Measurements from ENCODE around the gene MAN1C1. TPM values are rescaled to one million over a fixed set of nuclear protein-coding genes. Genes with fewer than 3 reads are reported as not detected.
A peak's percentile ranks its signal among the peaks of the same experiment; 100 is the strongest.

The MAN1C1 gene
- total RNA-seq, 2 experiments from 2014 or later, result 3.7 to 4.4 TPM

- Mint-ChIP-seq H3K4me1 (ENCODE audit: low read depth) (peaks cover 77% of the 10 kb centered on the region), H3K36me3 (ENCODE audit: low read depth) (peaks cover 4% of the 10 kb centered on the region), H3K4me3 (no peak overlapping the region), H3K27ac (peak overlapping the region; percentile 57), H3K9me3 (no peaks in the 10 kb centered on the region), H3K27me3 (no peaks in the 10 kb centered on the region)
- POLR2A ChIA-PET, result no interaction called here
- no peak for TF ChIP-seq CTCF (IDR thresholded peaks at IDR 0.05)
- no peak for DNase-seq
- intact Hi-C loops (cut with micrococcal nuclease), result loop anchor here (10.0 kb wide), 1 partner anchor 565 kb away; no protein-coding TSS in a partner anchor
- no peak for ATAC-seq
- CTCF ChIA-PET, result interaction anchor here (1.0 to 1.6 kb wide), 5 partner anchors 10 to 138 kb away, joined by 3 to 6 read pairs (median 4); no protein-coding TSS in a partner anchor
Measured at GRCh38 chr1:25569597-25570396, 46.8 kb upstream of the MAN1C1 start.

GRCh38 chr1:25570798-25571521, 45.6 kb upstream of the MAN1C1 start:
- H3K27me3 Mint-ChIP-seq, result no peaks in the 10 kb centered on the region
- no peak for ATAC-seq
- peaks cover 66% of the 10 kb centered on the region for H3K4me1 Mint-ChIP-seq (ENCODE audit: low read depth)
- ChIA-PET POLR2A (interaction anchor here (0.5 kb wide), 1 partner anchor 14 kb away, joined by 3 read pairs; no protein-coding TSS in a partner anchor), CTCF (interaction anchor here (0.6 to 3.3 kb wide), 7 partner anchors 21 to 69 kb away, joined by 3 to 21 read pairs (median 6); no protein-coding TSS in a partner anchor)
- no peak overlapping the region for H3K4me3 Mint-ChIP-seq
- intact Hi-C loops (cut with micrococcal nuclease), result no loop called here
- no peak overlapping the region for H3K27ac Mint-ChIP-seq
- H3K36me3 Mint-ChIP-seq (ENCODE audit: low read depth), result peaks cover under 1% of the 10 kb centered on the region
- DNase-seq, result no peak
- no peaks in the 10 kb centered on the region for H3K9me3 Mint-ChIP-seq
- no peak for TF ChIP-seq CTCF (IDR thresholded peaks at IDR 0.05)

GRCh38 chr1:25571522-25571970, 45.0 kb upstream of the MAN1C1 start:
- Mint-ChIP-seq H3K27me3 (no peaks in the 10 kb centered on the region), H3K4me1 (ENCODE audit: low read depth) (peaks cover 60% of the 10 kb centered on the region), H3K27ac (no peak overlapping the region), H3K4me3 (no peak overlapping the region), H3K36me3 (ENCODE audit: low read depth) (no peaks in the 10 kb centered on the region), H3K9me3 (no peaks in the 10 kb centered on the region)
- CTCF ChIA-PET, result interaction anchor here (0.6 to 3.3 kb wide), 14 partner anchors 10 to 239 kb away, joined by 3 to 23 read pairs (median 6); no protein-coding TSS in a partner anchor
- DNase-seq (no peak), ATAC-seq (no peak)
- intact Hi-C loops (cut with micrococcal nuclease), result no loop called here
- TF ChIP-seq CTCF (IDR thresholded peaks at IDR 0.05), result no peak
- POLR2A ChIA-PET, result interaction anchor here (0.8 to 1.7 kb wide), 5 partner anchors 8 to 216 kb away, joined by 3 to 5 read pairs (median 4); partner anchors contain the start of gene LDLRAP1

GRCh38 chr1:25572107-25572506, 44.5 kb upstream of the MAN1C1 start:
- no peak for ATAC-seq

More at GRCh38 chr1:25572107-25572506, 44.5 kb upstream of the MAN1C1 start:
- no peak for DNase-seq
- no peak overlapping the region for H3K27ac Mint-ChIP-seq
- no peaks in the 10 kb centered on the region for H3K27me3 Mint-ChIP-seq
- no peaks in the 10 kb centered on the region for H3K9me3 Mint-ChIP-seq
- CTCF ChIA-PET, result interaction anchor here (0.6 to 3.3 kb wide), 39 partner anchors 9 to 261 kb away, joined by 3 to 23 read pairs (median 5); partner anchors contain the start of gene LDLRAP1
- no peak for TF ChIP-seq CTCF (IDR thresholded peaks at IDR 0.05)
- intact Hi-C loops (cut with micrococcal nuclease), result no loop called here
- peaks cover 55% of the 10 kb centered on the region for H3K4me1 Mint-ChIP-seq (ENCODE audit: low read depth)
- POLR2A ChIA-PET, result interaction anchor here (0.8 to 1.7 kb wide), 8 partner anchors 9 to 215 kb away, joined by 3 to 5 read pairs (median 3); partner anchors contain the start of gene LDLRAP1
- H3K36me3 Mint-ChIP-seq (ENCODE audit: low read depth), result no peaks in the 10 kb centered on the region
- no peak overlapping the region for H3K4me3 Mint-ChIP-seq
